ENCODE measurements around the gene TMEM184C. TPM values are rescaled to one million over a fixed set of nuclear protein-coding genes. Genes with fewer than 3 reads are reported as not detected.
A peak's percentile ranks its signal among the peaks of the same experiment; 100 is the strongest.

Gene TMEM184C
- total RNA-seq, 1 experiment from 2014 or later, result 24.6 TPM

DNA sequence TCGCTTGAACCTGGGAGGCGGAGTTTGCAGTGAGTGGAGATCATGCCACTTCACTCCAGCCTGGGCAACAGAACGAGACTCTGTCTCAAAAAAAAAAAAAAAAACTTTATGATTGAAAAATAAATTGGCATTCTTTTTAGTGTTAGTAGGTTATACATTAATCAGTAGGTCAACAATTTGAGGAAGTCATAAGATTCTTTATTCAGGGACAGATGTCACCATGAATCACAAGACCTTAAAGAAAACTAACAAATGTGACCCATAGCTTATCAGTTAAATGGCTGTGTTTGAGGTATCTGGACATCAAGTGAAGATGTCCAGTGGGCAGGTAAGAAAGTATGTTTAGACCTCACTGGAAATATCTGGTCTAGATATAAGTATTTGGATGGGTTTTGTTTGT lies 76.0 kb downstream of the TMEM184C start (continued):
- TF ChIP-seq ELF1 (IDR thresholded peaks at IDR 0.05; ENCODE audit: borderline replicate concordance, low read depth) (no peak), EZH2phosphoT487 (IDR thresholded peaks at IDR 0.05; ENCODE audit: borderline replicate concordance) (no peak), FOSL1 (IDR thresholded peaks at IDR 0.05; ENCODE audit: low read depth) (no peak), TCF7L2 (IDR thresholded peaks at IDR 0.05; ENCODE audit: borderline replicate concordance, extremely low read depth, insufficient read depth, insufficient read length) (no peak), ZNF274 (IDR thresholded peaks at IDR 0.05; ENCODE audit: low read depth, low read length) (no peak), CEBPB (IDR thresholded peaks at IDR 0.05; ENCODE audit: low read depth) (no peak), SRF (IDR thresholded peaks at IDR 0.05; ENCODE audit: low read depth) (no peak)
- TF ChIP-seq, protein P1, sequence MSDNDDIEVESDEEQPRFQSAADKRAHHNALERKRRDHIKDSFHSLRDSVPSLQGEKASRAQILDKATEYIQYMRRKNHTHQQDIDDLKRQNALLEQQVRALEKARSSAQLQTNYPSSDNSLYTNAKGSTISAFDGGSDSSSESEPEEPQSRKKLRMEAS (IDR thresholded peaks at IDR 0.05), result no peak

DNA sequence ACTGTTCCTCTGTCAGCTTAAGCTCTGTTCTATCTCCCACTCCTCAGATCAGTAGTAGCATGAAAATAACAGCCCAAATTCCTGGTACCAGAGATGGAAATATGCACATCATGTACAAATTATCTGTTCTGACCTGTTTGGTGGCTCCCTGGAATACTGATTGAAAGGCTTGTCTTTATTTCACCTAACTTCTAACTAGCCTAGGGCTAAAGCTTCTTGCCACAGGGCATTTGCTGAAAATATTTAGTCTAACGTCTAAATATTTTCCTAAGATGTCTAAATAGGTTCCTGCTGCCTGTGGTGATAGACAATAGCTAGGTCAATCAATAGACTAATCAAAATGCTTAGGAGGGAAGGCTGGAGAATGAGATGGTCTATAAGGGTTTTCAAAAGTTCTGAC lies 79.7 kb downstream of the TMEM184C start:
- H3K27me3 ChIP-seq (ENCODE audit: insufficient read depth, low read length), result no peaks in the 10 kb centered on the region
- no peaks in the 10 kb centered on the region for H3K9me2 ChIP-seq (ENCODE audit: insufficient read depth)
- no peak overlapping the region for H3K27ac ChIP-seq (ENCODE audit: low read depth, low read length)
- no peak for ATAC-seq
- no TSS peak for BruUV-seq (replicated peaks)
- ChIA-PET POLR2A (no interaction called here), RAD21 (ENCODE audit: low non-redundant PET in 1 of 2, low total read pairs in 2 of 2, uncharacterized antibody in 2 of 2, unreplicated experiment in 2 of 2) (no interaction called here), CTCF (interaction anchor here (0.8 kb wide), 1 partner anchor 146 kb away, joined by 3 read pairs; no protein-coding TSS in a partner anchor)
- H3K9ac ChIP-seq (ENCODE audit: low read length), result no peak overlapping the region
- no peak overlapping the region for H3K4me2 ChIP-seq (ENCODE audit: low read length)
- no peaks in the 10 kb centered on the region for H4K20me1 ChIP-seq (ENCODE audit: insufficient read depth)
- H3K79me2 ChIP-seq (ENCODE audit: insufficient read depth, low read length), result no peaks in the 10 kb centered on the region
- peak overlapping the region; percentile 39 for H2AFZ ChIP-seq (ENCODE audit: low read depth, low read length, poor library complexity, severe bottlenecking)
- TF ChIP-seq, protein P1 (IDR thresholded peaks at IDR 0.05), result no peak
- no peak for TF ChIP-seq POLR2AphosphoS5 (IDR thresholded peaks at IDR 0.05; ENCODE audit: low read depth, low read length)
- no peak for TF ChIP-seq JUND (IDR thresholded peaks at IDR 0.05)
- TF ChIP-seq CBX3 (IDR thresholded peaks at IDR 0.05; ENCODE audit: low read depth), result no peak
- no peak for TF ChIP-seq EGR1 (IDR thresholded peaks at IDR 0.05; ENCODE audit: low read depth)
- TF ChIP-seq, protein P2, sequence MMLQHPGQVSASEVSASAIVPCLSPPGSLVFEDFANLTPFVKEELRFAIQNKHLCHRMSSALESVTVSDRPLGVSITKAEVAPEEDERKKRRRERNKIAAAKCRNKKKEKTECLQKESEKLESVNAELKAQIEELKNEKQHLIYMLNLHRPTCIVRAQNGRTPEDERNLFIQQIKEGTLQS (IDR thresholded peaks at IDR 0.05), result no peak
- DNase-seq (ENCODE audit: low read depth, low spot score), result no peak
- H3K9me3 ChIP-seq (ENCODE audit: control insufficient read depth in 1 of 2, insufficient read depth in 1 of 2, low read depth in 1 of 2, low read length in 2 of 2), result no peaks in the 10 kb centered on the region
- no peaks in the 10 kb centered on the region for H3K4me1 ChIP-seq (ENCODE audit: control insufficient read depth in 1 of 2, insufficient read depth in 2 of 2, low read length in 2 of 2)
- intact Hi-C loops (cut with micrococcal nuclease), result no loop called here
- no peaks in the 10 kb centered on the region for H3K36me3 ChIP-seq (ENCODE audit: control insufficient read depth in 1 of 2, insufficient read depth in 2 of 2, low read length in 2 of 2)
- no peak overlapping the region for H3K4me3 ChIP-seq (replicated peaks in 1 of 2; ENCODE audit: low read depth in 1 of 2, low read length in 2 of 2)
